Activated CD4-positive, CD25-positive, alpha-beta regulatory T cell (primary cell): ENCODE results near the gene KDM3A.

ENCODE experiments used
- DNase-seq, 4 experiments: peaks; one replicate each; lab custom pipeline; 2025; lab: John Stamatoyannopoulos, UW

Gene KDM3A

DNA sequence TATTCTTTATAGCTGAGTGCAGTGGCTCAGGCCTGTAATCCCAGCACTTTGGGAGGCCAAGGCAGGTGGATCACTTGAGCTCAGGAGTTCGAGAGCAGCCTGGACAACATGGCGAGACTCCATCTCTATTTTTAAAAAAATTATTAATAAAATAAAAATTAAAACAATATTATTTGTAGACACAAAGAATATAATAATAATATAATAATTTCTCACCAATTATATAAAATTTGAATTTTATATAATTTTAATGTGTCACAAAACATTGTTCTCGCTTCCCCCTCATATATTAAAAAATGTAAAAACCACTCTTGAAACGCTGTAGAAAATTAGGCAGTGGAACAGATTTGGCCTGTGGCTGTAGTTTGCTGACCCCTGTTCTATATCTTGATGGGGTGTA lies 5.6 kb upstream of the KDM3A start:
- DNase-seq = no peak

DNA sequence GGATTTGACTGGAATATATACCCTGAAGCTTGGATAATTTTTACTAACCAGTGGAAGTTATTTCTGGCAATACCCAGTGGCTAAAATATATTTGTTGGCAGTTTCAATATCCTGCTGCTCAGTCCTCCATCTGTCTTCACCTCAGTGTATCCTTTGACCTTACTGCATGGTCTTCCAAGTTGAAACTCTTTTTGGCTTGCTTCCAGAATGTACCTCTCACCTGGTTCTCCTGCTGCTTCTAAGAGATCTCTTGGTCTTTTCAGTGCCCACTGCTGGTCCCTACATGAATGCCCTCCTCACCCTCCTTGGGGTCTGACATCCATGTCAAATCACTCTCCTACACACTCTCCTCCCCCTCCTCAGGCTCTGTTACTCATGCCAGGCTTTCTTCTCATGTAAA lies 4.8 kb upstream of the KDM3A start:
- DNase-seq = no peak

DNA sequence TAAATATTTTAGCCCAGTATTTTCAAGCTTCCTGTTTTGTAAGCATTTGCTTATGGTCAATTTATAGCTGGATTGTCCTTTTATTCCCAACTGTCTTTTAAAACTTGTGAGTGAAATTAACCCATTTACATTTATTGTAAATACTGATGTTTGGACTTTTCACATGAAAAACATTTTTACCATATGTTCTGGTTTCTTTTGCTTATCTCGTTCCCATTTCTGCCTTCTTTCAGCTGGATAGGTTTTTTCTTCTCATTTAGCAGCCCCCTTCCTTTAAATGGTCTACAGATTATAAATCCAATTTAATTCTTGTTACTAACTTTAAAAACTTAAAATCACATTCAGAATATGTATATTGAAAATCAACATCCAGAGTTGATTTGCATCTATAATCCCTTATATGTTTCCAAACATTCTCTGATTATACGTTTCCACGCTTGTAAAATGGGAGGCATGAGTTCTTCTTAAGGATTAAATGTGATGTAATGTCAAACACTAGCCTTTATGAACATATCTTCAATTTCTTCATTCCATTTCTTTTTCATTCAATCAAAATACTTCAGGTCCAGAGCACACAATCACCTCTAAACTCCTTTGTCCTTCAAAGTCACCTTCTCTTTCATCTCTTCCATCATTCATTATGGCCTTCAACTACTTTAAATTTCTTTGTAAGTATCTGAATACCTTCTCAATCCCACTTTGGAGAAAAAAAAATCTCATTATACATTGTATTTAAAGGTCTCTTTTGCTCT lies 1.1 kb upstream of the KDM3A start:
- DNase-seq = no peak

DNA sequence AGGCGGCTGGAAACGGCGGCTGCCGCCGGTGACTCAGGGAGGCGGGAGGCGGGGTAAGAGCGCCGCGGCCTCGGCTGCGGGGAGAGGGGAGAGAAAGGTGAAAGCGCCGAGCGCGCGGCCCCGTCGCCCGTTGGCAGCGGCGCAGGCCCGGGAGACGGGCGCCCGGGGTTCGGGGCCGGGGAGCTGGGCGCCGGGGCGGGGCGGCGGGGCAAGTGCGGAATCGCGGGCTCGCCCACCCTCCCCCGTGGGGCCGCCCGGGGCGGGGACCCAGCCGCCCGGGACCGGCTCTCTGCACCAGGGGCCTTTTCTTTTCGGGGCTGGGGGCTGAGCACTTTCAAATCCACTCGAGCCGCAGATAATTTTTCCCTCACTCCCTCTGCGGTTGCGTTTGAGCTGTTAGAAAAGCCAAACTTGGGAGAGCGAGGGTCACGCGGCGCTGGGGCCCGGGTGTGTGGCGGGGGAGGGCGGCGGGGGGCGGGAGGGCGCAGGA lies 266 bp downstream of the KDM3A start:
- DNase-seq = no peak

- DNase-seq = peak; percentile 27 to 60 (median 52)
Observed at GRCh38 chr2:86441882-86442641, 891 bp downstream of the KDM3A start.

- DNase-seq = peak; percentile 19 to 47 (median 24)
Observed at GRCh38 chr2:86442642-86443005, 1.5 kb downstream of the KDM3A start.

- no peak for DNase-seq
Observed at GRCh38 chr2:86443631-86444350, 2.6 kb downstream of the KDM3A start.

- DNase-seq = no peak
Observed at GRCh38 chr2:86445436-86445835, 4.3 kb downstream of the KDM3A start.

DNA sequence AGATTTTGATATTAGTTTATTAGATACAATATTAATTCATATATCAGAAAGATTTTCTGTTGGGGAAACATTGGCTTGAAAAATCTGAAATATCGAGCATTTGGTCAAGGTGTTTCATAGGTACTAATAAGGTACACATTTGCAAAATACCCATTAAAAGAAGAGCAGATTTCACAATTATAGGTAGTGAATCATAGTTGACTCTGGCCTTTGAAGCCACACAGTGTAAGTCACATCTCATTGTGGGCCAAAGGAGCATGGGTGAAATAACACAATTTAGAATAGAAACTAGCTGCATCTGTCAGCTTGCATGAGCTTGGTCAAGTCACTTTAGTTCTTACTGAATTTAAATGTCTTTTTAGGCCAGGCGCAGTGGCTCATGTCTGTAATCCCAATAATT lies 4.9 kb downstream of the KDM3A start:
- DNase-seq = no peak

DNA sequence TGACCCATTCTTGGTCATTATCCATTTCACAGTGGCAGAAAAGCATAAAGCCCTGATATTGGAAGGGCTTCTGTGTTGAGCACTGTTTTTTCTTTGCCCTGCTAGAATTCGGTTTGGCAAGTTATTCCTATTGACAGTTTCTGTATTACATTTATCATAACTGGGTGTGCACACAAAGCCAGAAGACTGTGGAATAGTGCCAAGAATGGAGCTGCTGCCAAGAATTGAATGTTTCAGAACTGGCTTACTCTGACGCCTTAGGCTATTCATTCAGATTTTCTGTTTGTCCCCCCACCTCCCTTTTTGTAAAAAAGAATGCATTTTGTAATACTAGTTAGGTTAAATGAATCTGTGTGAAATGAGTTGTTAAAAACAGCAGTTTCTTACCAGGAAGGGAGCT lies 12.7 kb downstream of the KDM3A start:
- DNase-seq = no peak

GRCh38 chr2:86454238-86454637 lies 13.1 kb downstream of the KDM3A start:
- DNase-seq = no peak

- DNase-seq = no peak
Observed at GRCh38 chr2:86455181-86455580, 14.0 kb downstream of the KDM3A start.

DNA sequence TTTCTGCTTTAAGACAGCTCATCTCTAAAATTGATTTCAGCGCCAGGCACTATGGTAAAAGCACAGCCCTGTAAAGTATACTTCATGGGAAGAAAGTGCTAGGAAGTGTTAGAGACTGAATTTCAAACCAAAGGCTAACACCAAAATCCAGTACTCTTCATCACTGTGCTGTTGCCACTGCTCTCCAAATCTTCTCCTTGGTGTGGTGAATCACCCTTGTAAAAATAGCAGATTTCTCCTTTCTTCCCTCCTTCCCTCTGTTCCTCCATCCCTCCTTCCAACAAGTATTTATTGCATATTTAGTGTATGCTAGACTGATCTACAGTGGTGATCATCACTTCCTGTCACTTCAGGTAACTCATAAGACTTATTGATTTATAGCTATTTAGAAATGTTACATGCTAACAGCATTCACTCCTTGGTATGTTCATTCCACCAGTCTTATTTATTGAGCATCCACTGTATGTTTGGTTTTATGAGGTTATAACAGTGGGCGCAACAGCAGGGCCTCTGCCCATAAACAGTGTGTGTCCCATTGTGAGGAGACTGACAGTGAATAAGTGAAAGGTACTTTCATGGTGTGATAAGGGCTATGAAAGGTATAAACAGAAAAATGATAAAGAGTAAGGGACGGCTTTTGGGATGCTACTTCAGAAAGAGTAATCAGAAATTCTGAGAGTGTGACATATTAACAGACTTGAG lies 20.0 kb downstream of the KDM3A start:
- no peak for DNase-seq

DNA sequence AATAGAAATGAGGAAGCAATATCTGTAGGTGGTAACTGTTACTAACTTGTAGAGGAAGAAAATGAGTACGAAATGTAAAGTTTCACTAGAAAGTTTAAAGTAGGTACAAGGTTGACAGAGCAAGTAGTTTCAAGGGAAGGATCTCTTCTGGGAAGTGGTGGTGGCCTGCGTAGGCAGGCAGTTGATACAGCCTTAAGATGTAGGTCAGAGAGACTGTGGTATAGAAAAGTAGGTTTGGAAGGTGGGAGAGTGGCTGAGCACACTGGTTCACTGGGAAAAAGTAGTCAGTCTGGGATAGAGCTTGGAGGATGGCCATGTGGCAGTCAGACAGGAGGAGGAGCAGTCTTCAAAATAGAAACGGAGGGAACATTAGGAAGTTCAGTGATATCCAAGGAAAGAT lies 23.5 kb downstream of the KDM3A start:
- no peak for DNase-seq

- no peak for DNase-seq
Observed at GRCh38 chr2:86466306-86466705, 25.1 kb downstream of the KDM3A start.

- DNase-seq = peak in 1 of 4 experiments; percentile 6
Observed at GRCh38 chr2:86468162-86469033, 27.2 kb downstream of the KDM3A start.

GRCh38 chr2:86470890-86471289 lies 29.7 kb downstream of the KDM3A start:
- no peak for DNase-seq

DNA sequence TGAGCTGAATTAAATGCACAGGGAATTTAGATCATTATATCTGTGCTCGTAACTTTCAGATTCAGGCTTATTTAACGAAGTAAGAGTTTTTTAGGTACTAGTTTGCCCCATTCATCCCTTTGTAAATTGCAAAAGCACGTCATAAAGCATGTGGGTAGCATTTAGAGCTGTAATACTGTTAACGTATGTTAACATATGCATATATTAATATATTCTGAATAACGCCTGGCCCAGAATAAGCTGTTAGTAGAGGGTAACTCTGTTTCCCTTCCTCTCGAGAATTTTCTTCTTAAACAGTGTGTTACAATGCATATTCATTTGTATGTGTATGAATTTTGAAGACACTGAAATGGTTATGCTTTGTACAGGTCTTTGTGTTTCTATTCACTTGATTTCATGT lies 30.5 kb downstream of the KDM3A start:
- DNase-seq = no peak

DNA sequence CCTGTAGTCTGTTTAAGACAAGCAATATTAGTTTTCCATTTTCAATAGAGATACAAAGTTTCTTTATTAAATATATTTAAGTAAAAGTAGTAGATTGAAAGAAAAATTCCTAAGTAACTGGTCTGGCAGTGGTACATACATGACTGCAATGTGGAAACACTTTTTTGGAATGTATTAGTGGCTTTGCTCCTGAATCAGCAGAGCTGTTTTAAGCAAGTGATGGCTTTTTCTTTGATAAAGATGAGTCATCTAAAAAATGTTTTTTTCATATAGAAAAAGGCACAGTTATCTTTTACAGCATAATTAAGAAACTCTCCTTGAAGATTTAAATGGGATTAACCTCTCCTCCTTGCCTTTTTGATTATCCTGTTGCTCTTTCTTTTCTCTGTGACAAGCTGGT lies 34.9 kb downstream of the KDM3A start:
- no peak for DNase-seq

- no peak for DNase-seq
Observed at GRCh38 chr2:86476918-86477317, 35.7 kb downstream of the KDM3A start.

DNA sequence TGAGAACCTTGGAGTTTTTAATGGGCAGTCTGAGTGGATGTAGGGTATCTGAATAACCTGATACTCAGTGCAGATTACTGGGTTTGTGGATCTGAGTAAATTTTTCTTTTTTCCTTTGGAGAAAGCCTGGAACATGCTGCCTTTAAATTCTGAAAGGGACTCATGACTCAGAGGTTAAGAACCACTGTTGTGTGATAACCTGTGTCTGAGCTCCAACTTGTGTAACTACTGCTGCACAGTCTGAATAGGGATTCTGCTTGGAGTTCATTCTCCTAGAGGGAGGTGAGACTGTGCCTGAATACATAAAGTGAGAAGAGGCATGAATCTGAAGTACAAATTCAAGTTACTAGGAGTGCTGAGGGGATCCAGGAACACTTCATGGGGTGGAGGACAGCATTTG lies 36.2 kb downstream of the KDM3A start:
- no peak for DNase-seq
